ENCODE data around the gene BCL2L11. TPM values are rescaled to one million over a fixed set of nuclear protein-coding genes. Genes with fewer than 3 reads are reported as not detected.
A peak's percentile ranks its signal among the peaks of the same experiment; 100 is the strongest.

The BCL2L11 gene
- total and polyA plus RNA-seq, 2 donors (not counting 3 experiments of a cell fraction or from before 2014, with no cell fraction given), result 12.9 to 26.6 TPM

DNA sequence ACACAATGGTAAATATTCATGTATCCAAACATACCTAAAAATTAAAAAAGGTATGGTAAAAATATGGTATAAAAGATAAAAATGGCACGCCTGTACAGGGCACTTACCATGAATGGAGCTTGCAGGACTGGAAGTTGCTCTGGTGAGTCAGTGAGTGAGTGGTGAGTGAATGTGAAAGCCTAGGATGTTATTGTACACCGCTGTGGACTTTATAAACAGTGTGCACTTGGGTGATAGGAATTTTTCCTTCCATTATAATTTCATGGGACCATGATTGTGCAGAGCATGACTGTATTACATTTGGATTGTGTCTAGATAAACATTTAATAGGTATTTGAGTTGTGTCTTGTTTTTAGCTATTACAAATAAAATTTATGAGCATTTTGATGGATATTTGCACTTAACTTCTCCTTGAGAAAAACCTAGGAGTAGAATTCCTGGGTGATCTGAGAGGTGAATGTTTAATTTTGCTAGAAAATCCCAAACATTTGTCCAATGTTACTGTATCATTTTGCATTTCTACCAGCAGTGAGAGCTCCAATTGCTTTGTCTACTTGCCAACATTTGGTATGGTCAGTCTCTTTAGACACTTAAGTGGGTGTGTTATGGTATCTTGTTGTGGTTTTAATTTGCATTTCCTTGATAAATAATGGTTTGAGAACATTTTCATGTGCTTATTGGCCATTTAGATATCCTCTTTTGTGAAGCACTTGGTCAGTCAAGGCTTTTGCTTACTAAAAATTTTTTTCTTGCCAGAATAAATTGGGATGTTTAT, 81.7 kb downstream of the BCL2L11 start:
- Histone ChIP-seq H3K4me3 (replicated peaks in 1 of 3; ENCODE audit: insufficient read depth in 1 of 3, low read depth in 1 of 3, low read length in 3 of 3) (no peak overlapping the region), H2AFZ (ENCODE audit: low read depth, low read length) (no peak overlapping the region), H3K9me3 (replicated peaks; ENCODE audit: control insufficient read depth, insufficient read depth, low read length) (no peaks in the 10 kb centered on the region), H3K9me1 (replicated peaks; ENCODE audit: control insufficient read depth, extremely low read depth, insufficient read depth, low read length) (peaks cover 2% of the 10 kb centered on the region), H3K27me3 (ENCODE audit: control insufficient read depth in 2 of 2, insufficient read depth in 2 of 2, low read length in 2 of 2) (no peaks in the 10 kb centered on the region), H3K9ac (replicated peaks; ENCODE audit: extremely low read depth, insufficient read depth, low read length) (no peak overlapping the region), H3K36me3 (ENCODE audit: control insufficient read depth in 2 of 2, extremely low read depth in 1 of 2, insufficient read depth in 2 of 2, low read length in 2 of 2) (no peaks in the 10 kb centered on the region), H3K79me2 (ENCODE audit: control insufficient read depth, insufficient read depth, low read length) (no peaks in the 10 kb centered on the region), H3K4me2 (ENCODE audit: insufficient read depth, low read length) (no peak overlapping the region), H3K4me1 (ENCODE audit: control insufficient read depth, extremely low read depth, insufficient read depth, low read length) (peaks cover 3% of the 10 kb centered on the region), H3K27ac (ENCODE audit: insufficient read depth, low read depth, low read length) (no peak overlapping the region), H4K20me1 (replicated peaks; ENCODE audit: control insufficient read depth, extremely low read depth, insufficient read depth, low read length) (no peaks in the 10 kb centered on the region)
- no TSS peak for BruUV-seq (replicated peaks)
- TF ChIP-seq FOS (IDR thresholded peaks at IDR 0.05; ENCODE audit: borderline replicate concordance, insufficient read depth, low read length), result peak; percentile 54
- TF ChIP-seq EZH2 (IDR thresholded peaks at IDR 0.05; ENCODE audit: borderline replicate concordance, low read depth, low read length, severe bottlenecking), result no peak
- TF ChIP-seq JUN (IDR thresholded peaks at IDR 0.05; ENCODE audit: borderline replicate concordance, insufficient read depth, insufficient read length, low read depth), result peak; percentile 19
- peak; percentile 44 for TF ChIP-seq POLR2AphosphoS5 (IDR thresholded peaks at IDR 0.05; ENCODE audit: insufficient read depth, low read depth, low read length)
- peak; percentile 25 for TF ChIP-seq GATA2 (IDR thresholded peaks at IDR 0.05; ENCODE audit: insufficient read depth, insufficient read length, low read depth, low read length)
- no peak for TF ChIP-seq POLR2A (IDR thresholded peaks at IDR 0.05; ENCODE audit: low read depth, low read length)
- no peak for TF ChIP-seq MYC (IDR thresholded peaks at IDR 0.05; ENCODE audit: low read depth, low read length)
- dilution Hi-C loops (cut with MboI; ENCODE audit: extremely low pct_ligation_motif_present, low sequenced_read_pairs), result no loop called here
- FAIRE-seq (peak; percentile 85), DNase-seq (ENCODE audit: low read depth, low spot score) (peak; percentile 91)
- intact Hi-C loops (cut with micrococcal nuclease), result loop anchor here (1.0 kb wide), 1 partner anchor 39 kb away; no protein-coding TSS in a partner anchor
- POLR2A ChIA-PET, result no interaction called here
- CTCF ChIA-PET, result no interaction called here

DNA sequence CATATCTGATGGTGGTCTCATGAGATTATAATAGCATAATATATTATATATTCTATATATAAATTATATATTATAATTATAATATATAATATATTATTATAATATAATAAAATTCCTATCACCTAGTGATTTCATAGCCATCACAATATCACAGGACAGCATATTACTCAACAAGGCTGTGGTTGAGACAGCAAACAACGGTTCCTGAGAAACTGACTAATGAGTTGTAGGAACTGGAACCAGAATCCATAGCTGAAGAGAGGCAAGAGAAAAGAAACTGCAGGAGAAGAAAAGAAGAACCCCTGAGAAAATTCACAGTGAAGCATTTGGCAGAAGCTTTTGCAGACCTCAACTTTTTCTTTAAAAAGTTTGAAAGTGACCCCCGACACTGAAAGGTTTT, 84.0 kb downstream of the BCL2L11 start:
- Histone ChIP-seq H4K20me1 (replicated peaks; ENCODE audit: control insufficient read depth, extremely low read depth, insufficient read depth, low read length) (no peaks in the 10 kb centered on the region), H3K9me3 (replicated peaks; ENCODE audit: control insufficient read depth, insufficient read depth, low read length) (no peaks in the 10 kb centered on the region), H3K9ac (replicated peaks; ENCODE audit: extremely low read depth, insufficient read depth, low read length) (no peak overlapping the region), H3K4me1 (ENCODE audit: control insufficient read depth, extremely low read depth, insufficient read depth, low read length) (peaks cover 3% of the 10 kb centered on the region), H3K9me1 (replicated peaks; ENCODE audit: control insufficient read depth, extremely low read depth, insufficient read depth, low read length) (peaks cover 2% of the 10 kb centered on the region), H3K4me3 (replicated peaks in 1 of 3; ENCODE audit: insufficient read depth in 1 of 3, low read depth in 1 of 3, low read length in 3 of 3) (no peak overlapping the region), H3K36me3 (ENCODE audit: control insufficient read depth in 2 of 2, extremely low read depth in 1 of 2, insufficient read depth in 2 of 2, low read length in 2 of 2) (peaks cover 0 to 1% of the 10 kb centered on the region in 2 experiments), H3K27ac (ENCODE audit: insufficient read depth, low read depth, low read length) (no peak overlapping the region), H3K4me2 (ENCODE audit: insufficient read depth, low read length) (no peak overlapping the region), H3K27me3 (ENCODE audit: control insufficient read depth in 2 of 2, insufficient read depth in 2 of 2, low read length in 2 of 2) (no peaks in the 10 kb centered on the region), H2AFZ (ENCODE audit: low read depth, low read length) (no peak overlapping the region), H3K79me2 (ENCODE audit: control insufficient read depth, insufficient read depth, low read length) (no peaks in the 10 kb centered on the region)
- intact Hi-C loops (cut with micrococcal nuclease), result no loop called here
- no peak for DNase-seq (ENCODE audit: low read depth, low spot score)
- TF ChIP-seq MYC (IDR thresholded peaks at IDR 0.05; ENCODE audit: low read depth, low read length) (no peak), POLR2A (IDR thresholded peaks at IDR 0.05; ENCODE audit: low read depth, low read length) (no peak), POLR2AphosphoS5 (IDR thresholded peaks at IDR 0.05; ENCODE audit: insufficient read depth, low read depth, low read length) (no peak)
- POLR2A ChIA-PET, result no interaction called here
- dilution Hi-C loops (cut with MboI; ENCODE audit: extremely low pct_ligation_motif_present, low sequenced_read_pairs), result no loop called here
- no TSS peak for BruUV-seq (replicated peaks)
- CTCF ChIA-PET, result interaction anchor here (1.5 kb wide), 1 partner anchor 17 kb away, joined by 3 read pairs; no protein-coding TSS in a partner anchor
- FAIRE-seq, result no peak
